HEK293T (cell line): Measurements from ENCODE around the gene BDKRB1.

Experiments used
- CTCF ChIA-PET: fragments of 350-600 bp; formaldehyde crosslinking; extraction: SDS; loops from one replicate; lab custom pipeline; 2021; ENCODE audit warnings: antibody characterized with exemption, inconsistent platforms; lab: Yijun Ruan, JAX
- POLR2A ChIA-PET: fragments of 350-600 bp; formaldehyde crosslinking; extraction: SDS; loops from one replicate; lab custom pipeline; 2020; ENCODE audit warnings: antibody characterized with exemption, inconsistent platforms; lab: Yijun Ruan, JAX
- DNase-seq: peaks from one replicate; pipeline ENCODE4 v3.0.0; 2012; ENCODE audit warnings: mixed read lengths; ENCODE audit errors: extremely low spot score
- ARNT ChIP-seq: fragments of 450-650 bp; IDR thresholded peaks from 2 replicates; pipeline ENCODE4 v1.6.1; 2017; ENCODE audit warnings: mild to moderate bottlenecking
- BHLHE40 ChIP-seq: fragments of 450-650 bp; IDR thresholded peaks from 2 replicates; pipeline ENCODE4 v1.6.1; 2016; ENCODE audit warnings: mild to moderate bottlenecking, moderate library complexity, borderline replicate concordance
- CTBP1 ChIP-seq: fragments of 450-650 bp; IDR thresholded peaks from 2 replicates; pipeline ENCODE4 v1.6.1; 2016; ENCODE audit warnings: borderline replicate concordance
- ELF4 ChIP-seq: fragments of 450-650 bp; IDR thresholded peaks from 2 replicates; pipeline ENCODE4 v1.6.1; 2017; ENCODE audit warnings: antibody characterized with exemption
- FOXA1 ChIP-seq: fragments of 450-650 bp; IDR thresholded peaks from 2 replicates; pipeline ENCODE4 v1.6.1; 2016; ENCODE audit warnings: mild to moderate bottlenecking
- FOXK2 ChIP-seq: fragments of 450-650 bp; IDR thresholded peaks from 2 replicates; pipeline ENCODE4 v1.6.1; 2016; ENCODE audit warnings: mild to moderate bottlenecking
- FOXM1 ChIP-seq: fragments of 450-650 bp; IDR thresholded peaks from 2 replicates; pipeline ENCODE4 v1.6.1; 2017; ENCODE audit warnings: mild to moderate bottlenecking, borderline replicate concordance
- HDGF ChIP-seq: fragments of 450-650 bp; IDR thresholded peaks from 2 replicates; pipeline ENCODE4 v1.6.1; 2017; ENCODE audit warnings: antibody characterized with exemption, borderline replicate concordance
- L3MBTL2 ChIP-seq: fragments of 450-650 bp; conservative IDR thresholded peaks from 2 replicates; pipeline ENCODE4 v1.6.1; 2016; ENCODE audit warnings: mild to moderate bottlenecking
- LEF1 ChIP-seq: fragments of 450-650 bp; IDR thresholded peaks from 2 replicates; pipeline ENCODE4 v1.6.1; 2017; ENCODE audit warnings: mild to moderate bottlenecking, borderline replicate concordance
- NFRKB ChIP-seq: fragments of 450-650 bp; IDR thresholded peaks from 2 replicates; pipeline ENCODE4 v1.6.1; 2016; ENCODE audit warnings: mild to moderate bottlenecking, moderate library complexity
- SP1 ChIP-seq: fragments of 450-650 bp; IDR thresholded peaks from 2 replicates; pipeline ENCODE4 v1.6.1; 2017
- SUZ12 ChIP-seq: fragments of 450-650 bp; IDR thresholded peaks from 2 replicates; pipeline ENCODE4 v1.6.1; 2016; ENCODE audit warnings: mild to moderate bottlenecking
- TARDBP ChIP-seq: fragments of 450-650 bp; IDR thresholded peaks from 2 replicates; pipeline ENCODE4 v1.6.1; 2016
- ZNF384 ChIP-seq: fragments of 450-650 bp; IDR thresholded peaks from 2 replicates; pipeline ENCODE4 v1.6.1; 2016
- TF ChIP-seq, protein P1 (sequence below): fragments of 450-650 bp; IDR thresholded peaks from 2 replicates; pipeline ENCODE4 v1.6.1; 2016

The BDKRB1 gene

DNA sequence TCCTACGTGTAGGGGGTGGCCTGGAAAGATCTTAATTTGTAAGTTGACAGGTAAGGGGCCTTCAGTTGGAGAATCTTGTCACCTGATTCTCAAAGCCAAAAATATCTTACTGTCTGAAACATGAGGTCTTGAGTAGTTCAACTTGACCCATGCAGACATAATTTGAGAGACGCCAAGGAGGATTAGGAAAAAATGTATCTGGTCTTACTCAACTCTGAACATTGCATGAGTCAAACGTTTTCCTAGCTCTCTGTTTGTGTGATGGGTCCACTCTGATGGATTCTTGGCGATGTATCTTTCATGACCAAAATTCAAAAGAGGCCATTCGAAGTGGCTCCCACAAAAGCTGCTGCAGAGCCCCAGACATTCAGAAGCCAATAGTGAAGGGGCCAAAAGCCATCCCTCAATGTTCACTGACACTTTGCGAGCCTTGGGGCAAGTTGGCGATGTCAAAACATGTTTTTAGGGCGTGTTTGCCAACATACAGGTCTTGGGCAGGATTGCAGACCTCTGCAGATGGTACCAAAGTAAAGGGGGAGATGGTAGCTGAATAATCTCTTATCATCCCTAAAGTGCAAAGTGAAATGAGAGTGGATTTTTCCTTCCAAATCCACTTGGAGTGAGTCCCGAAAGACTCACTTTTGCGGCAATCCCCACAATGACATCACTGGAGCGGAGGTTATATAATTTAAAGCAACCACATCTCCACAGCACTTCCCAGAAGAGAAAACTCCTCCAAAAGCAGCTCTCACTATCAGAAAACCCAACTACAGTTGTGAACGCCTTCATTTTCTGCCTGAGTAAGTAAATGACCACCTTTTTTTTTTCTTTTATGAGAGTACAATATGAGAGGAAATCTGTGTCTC is at the start of gene BDKRB1:
TSS of gene BDKRB1 (plus strand) at position 710 of the 866 bp plus-strand sequence. CDS start 7,473 bp downstream, outside the sequence.
- CTCF ChIA-PET = no interaction called here
- POLR2A ChIA-PET = no interaction called here
- TF ChIP-seq NFRKB (no peak), FOXA1 (no peak), CTBP1 (no peak), ELF4 (no peak)
- TF ChIP-seq, protein P1, sequence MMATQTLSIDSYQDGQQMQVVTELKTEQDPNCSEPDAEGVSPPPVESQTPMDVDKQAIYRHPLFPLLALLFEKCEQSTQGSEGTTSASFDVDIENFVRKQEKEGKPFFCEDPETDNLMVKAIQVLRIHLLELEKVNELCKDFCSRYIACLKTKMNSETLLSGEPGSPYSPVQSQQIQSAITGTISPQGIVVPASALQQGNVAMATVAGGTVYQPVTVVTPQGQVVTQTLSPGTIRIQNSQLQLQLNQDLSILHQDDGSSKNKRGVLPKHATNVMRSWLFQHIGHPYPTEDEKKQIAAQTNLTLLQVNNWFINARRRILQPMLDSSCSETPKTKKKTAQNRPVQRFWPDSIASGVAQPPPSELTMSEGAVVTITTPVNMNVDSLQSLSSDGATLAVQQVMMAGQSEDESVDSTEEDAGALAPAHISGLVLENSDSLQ = no peak
- no peak for DNase-seq

DNA sequence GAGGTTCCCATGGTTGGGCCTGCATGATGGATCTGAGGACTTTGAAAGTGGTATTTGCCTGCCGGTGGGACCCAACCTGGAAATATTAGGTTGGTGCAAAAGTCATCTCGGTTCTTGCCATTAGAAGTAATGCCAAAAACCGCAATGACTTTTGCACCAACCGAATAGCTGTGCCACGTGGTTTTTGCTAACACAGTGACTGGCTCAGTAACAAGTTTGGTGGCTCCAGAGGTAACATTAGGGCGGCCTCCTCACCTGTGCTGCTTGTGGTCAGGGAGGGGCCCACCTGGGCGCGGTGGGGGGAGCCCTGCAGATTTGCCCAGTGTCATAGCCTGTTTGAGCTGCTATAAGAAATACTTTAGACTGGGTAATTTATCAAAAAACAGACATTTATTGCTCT is 49.5 kb upstream of the BDKRB1 start:
- CTCF ChIA-PET = no interaction called here
- DNase-seq = no peak
- TF ChIP-seq FOXK2 (no peak), ZNF384 (no peak), FOXA1 (no peak), TARDBP (no peak), FOXM1 (no peak), CTBP1 (no peak), BHLHE40 (no peak), ELF4 (peak; percentile 96), ARNT (no peak), HDGF (no peak), L3MBTL2 (no peak), NFRKB (no peak), SP1 (no peak), SUZ12 (no peak), LEF1 (no peak)
- TF ChIP-seq, protein P1 = 0 out of 2 replicates have a peak, but pooled peaks have one; percentile 11
- POLR2A ChIA-PET = no interaction called here

DNA sequence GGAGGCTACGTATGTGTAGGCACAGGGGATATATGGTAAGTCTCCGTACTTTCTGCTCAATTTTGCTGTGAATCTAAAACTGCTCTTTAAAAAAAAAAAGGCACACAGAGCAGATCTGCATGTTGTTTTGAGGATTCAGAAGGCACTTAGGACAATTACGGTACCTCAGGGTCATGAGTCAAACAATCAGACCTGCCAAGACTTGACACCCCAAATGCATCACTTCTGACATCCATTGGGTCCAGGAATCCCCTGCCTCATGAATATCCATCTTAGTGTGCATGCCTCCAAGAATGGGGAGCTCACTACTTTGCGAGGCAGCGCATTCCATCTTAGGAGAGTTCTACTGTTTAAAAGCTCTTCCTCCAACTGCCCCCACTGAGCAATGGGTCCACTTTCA is 48.3 kb upstream of the BDKRB1 start:
- TF ChIP-seq SP1 (no peak), BHLHE40 (no peak), FOXA1 (no peak)
- CTCF ChIA-PET = no interaction called here
- POLR2A ChIA-PET = no interaction called here
- no peak for DNase-seq

DNA sequence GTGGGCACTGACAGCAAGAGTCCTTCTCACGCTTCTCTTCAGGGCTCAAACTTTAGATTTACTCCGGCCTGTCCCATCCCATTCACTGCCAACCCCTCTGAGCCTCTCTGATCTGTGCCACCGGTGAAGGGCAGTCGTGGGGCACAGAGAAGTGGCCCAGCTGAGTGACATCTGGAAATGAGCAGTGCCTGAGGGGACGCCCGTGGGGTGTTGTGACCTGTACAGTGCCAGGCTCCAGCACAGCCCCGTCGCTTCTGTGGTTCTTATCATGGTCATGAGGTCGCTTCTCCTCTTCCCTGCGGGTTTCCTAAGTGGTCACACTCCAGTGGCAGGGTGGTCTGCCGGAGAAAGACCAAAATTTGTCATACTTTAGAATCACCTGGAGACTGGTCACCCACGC is 47.3 kb upstream of the BDKRB1 start:
- DNase-seq = no peak
- TF ChIP-seq FOXM1 (no peak), NFRKB (no peak), CTBP1 (no peak), ELF4 (no peak), ZNF384 (no peak), ARNT (no peak), HDGF (no peak), FOXA1 (no peak), BHLHE40 (no peak), SUZ12 (no peak), L3MBTL2 (no peak), FOXK2 (no peak), SP1 (no peak), LEF1 (no peak), TARDBP (no peak)
- TF ChIP-seq, protein P1 = no peak
- ChIA-PET POLR2A (no interaction called here), CTCF (no interaction called here)

DNA sequence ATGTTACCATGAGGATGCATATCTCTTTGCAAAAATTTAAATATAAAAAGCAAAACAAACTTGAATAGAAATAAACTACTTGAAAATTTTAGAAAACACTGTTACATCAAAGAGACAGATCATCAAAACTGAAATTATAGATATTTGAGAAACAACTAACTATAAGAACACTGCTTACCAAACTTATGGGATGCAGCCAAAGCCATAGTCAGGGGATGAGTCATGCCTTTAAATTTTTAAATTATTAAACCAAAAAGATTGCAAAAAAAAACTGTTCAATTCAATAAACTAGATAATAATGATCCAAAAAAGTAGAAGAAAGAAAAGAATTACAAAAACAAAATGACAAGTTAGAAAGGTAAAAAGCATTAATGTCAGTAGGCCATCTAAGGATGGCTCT is 43.9 kb upstream of the BDKRB1 start:
- ChIA-PET POLR2A (no interaction called here), CTCF (no interaction called here)
- TF ChIP-seq FOXK2 = no peak
- TF ChIP-seq FOXA1 = no peak
- TF ChIP-seq ZNF384 = no peak
- no peak for TF ChIP-seq CTBP1
- TF ChIP-seq NFRKB = no peak
- TF ChIP-seq FOXM1 = no peak
- DNase-seq = no peak

DNA sequence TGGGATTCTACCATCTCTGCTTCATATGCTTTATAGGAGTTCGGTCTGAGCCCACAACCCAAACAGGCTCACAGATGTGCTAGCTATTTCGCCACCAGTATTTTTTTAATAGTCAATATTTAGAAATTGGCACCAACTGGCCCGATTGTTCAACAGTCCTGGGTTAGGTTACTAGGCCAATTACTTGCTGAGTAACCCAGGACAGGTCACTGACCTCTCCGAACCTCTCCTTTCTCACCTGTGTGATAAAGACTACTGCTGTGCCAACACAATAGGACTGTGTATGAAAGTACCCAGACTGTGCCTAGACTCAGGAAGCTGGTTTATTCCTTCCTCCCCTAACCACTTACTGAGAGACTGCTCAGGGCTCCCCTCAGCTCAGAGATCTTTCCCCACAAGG is 43.1 kb upstream of the BDKRB1 start:
- ChIA-PET CTCF (no interaction called here), POLR2A (no interaction called here)
- DNase-seq = no peak
- TF ChIP-seq, protein P1 = no peak
- TF ChIP-seq SUZ12 = no peak
- no peak for TF ChIP-seq FOXM1
- TF ChIP-seq LEF1 = no peak
- TF ChIP-seq ARNT = no peak
- no peak for TF ChIP-seq HDGF
- TF ChIP-seq BHLHE40 = no peak
- TF ChIP-seq SP1 = no peak
- TF ChIP-seq NFRKB = no peak
- TF ChIP-seq CTBP1 = no peak
